HG03558 (cell line): ENCODE data around the gene SGF29.
A peak's percentile ranks its signal among the peaks of the same experiment; 100 is the strongest.
"Not testable (repeated sequence)": the region's sequence is repeated elsewhere in the genome, so short reads cannot be mapped to it uniquely, and the experiment has no call there.

Experiments
- ATAC-seq: cut with Tn5 transposase; IDR thresholded peaks from one replicate; pipeline ENCODE4 v1.9.1; 2021; ENCODE audit warnings: moderate number of reproducible peaks; ENCODE audit not compliant: unreplicated experiment; ENCODE audit errors: extremely low read depth

Gene SGF29

DNA sequence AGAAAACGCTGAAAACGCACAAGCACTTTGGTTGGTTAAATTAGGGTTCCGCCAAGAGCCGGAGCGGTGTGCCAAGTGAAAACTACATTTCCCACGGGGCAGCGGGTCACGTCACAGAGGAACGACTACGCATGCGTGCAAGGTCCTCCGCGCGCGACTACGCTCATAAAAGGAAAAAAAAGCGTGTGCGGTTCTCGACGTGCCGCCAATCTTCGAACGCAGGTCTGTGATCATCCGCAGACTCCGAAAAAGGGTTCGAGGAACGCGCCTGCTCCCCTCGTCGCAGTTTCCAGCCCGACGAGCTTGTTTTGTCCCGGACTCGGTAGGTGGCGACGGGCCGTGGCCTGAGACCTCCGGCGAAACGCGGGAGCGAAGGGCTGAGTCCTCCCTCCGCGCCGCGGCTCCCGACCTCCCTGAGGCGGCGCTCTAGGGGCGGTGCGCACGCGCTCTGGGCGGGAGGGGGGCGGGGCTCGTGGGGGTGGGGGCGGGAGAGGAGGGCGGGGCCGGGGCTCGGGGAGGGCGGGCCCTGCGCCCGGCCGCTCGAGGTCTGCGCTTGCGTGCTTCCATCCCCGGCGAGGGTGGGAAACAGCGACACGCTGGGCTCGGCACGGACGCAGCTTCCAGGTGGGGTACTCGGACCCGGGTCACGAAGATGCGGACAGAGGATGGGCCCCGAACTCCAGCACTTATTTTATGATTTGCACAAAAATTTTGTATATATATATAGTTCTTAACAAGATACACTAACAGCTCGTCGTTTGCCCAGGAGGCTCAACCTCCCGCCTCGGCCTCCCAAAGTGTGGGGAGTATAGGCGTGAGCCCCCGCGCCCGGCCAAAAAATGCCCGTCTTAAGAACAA is at the start of gene SGF29:
TSS of gene SGF29 (plus strand) at position 145 of the 858 bp plus-strand sequence. CDS start 27,150 bp downstream, outside the sequence.
- peak; percentile 43 for ATAC-seq

DNA sequence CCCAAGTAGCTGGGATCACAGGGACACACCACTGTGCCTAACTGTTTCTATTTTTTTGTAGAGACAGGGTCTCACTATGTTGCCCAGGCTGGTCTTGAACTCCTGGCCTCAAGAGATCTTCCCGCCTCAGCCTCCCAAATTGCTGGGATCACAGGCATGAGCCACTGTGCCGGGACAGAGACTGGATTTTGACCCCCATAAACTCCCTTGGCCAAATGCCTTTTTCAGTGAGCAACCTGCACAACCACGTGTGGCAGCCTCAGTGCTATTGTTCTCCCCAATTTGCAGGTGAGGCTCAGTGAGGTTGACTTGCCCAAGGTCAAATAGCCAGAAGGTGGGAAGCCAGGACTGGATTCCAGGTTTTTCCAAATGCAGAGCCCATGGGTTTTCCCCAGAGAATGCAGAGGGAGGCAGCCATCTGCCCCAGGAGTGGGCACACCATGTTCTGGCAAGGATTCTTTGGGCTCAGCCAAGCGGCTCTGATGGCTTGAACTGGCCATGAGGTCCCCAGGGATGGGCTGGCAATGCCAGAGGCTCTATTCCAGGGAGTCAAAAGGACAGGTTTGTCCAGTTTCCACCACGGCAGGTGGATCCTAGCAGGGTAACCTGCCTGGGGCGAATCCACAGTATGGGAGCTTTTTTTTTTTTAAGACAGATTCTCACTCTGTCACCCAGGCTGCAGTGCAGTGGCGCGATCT is 48.9 kb upstream of the SGF29 start:
- no peak for ATAC-seq

DNA sequence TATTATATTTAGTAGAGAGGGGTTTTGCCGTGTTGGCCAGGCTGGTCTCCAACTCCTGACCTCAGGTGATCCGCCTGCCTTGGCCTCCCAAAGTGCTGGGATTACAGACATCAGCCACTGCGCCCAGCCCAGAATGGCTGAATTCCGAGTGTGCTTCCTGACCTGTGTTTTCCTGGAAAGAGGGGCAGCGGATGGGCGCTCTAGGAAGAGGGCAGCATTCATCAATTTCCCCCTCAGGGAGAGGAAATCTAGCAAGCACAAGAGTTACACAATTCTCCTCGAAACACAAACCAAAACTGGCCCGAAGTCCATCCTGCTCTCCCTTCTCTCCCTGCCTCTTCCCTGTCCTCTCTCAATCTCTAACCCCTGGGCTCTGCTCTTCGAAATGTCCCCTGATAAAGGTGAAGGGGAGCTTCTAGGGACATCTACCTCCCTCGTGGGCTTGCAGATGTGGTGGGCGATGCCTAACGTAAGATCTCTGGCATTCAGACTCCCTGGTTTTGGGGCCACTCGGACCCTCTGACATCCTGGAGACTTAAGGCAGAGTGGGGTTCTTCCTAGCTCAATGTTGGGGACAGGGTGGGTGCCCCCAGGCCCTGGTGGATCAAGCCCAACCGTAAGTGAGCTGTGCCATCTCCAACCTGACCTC is 48.1 kb upstream of the SGF29 start:
- ATAC-seq, result no peak

DNA sequence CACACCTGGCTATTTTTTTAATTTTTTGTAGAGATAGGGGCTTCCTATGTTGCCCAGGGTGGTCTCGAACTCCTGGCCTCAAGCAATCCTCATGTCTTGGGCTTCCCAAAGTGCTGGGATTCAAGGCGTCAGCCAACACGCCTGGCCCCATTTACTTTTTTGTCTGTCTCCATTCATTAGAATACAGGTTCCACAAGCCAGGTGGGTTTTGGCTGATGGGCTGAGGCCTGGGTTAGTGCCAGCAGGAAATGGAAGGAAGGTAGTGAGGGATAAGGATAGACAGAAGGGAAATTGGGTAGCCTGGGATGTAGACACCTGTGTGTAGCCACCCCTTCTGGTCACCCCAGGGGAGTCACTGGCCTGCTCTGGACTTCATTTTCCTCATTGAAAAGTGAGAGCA is 42.7 kb upstream of the SGF29 start:
- ATAC-seq, result no peak

DNA sequence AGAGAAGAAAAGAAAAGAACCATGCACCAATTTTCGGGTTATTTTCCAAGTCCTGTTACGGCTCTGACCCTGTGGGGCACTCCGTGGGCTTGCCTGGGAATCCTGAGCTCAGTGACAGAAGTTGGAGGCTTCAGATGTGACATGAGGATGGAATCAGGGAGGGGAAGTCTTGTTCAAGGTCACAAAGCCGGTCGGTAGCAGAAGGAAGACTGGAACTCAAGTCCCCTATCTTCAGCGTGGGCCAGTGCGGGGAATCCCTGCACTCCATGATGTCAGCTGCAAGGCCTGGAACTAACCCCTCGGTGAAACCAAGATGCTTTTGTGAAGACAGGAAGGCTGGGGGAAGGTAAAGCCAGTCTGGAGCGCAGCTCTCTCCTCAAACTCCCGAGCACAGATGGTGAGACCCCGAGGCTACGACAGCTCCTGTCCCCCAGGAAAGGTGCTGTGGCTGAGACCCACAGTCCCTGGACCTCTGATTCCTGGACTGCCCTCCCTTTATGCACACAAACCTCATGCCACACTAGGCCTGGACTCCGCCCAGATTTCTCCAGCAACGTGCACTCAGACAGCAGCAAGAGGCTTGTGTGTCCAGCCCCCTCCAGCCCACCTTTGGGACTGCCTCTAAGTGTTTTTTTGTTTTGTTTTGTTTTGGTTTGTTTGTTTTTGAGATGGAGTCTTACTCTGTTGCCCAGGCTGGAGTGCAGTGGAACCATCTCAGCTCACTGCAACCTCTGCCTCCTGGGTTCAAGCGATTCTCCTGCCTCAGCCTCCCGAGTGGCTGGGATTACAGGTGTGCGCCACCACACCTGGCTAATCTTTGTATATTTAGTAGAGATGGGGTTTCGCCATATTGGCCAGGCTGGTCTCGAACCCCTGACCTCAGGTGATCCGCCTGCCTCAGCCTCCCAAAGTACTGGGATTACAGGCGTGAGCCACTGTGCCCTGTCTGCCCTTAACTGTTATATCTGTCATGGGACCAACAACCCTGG is 41.6 kb upstream of the SGF29 start:
- ATAC-seq, result no peak

DNA sequence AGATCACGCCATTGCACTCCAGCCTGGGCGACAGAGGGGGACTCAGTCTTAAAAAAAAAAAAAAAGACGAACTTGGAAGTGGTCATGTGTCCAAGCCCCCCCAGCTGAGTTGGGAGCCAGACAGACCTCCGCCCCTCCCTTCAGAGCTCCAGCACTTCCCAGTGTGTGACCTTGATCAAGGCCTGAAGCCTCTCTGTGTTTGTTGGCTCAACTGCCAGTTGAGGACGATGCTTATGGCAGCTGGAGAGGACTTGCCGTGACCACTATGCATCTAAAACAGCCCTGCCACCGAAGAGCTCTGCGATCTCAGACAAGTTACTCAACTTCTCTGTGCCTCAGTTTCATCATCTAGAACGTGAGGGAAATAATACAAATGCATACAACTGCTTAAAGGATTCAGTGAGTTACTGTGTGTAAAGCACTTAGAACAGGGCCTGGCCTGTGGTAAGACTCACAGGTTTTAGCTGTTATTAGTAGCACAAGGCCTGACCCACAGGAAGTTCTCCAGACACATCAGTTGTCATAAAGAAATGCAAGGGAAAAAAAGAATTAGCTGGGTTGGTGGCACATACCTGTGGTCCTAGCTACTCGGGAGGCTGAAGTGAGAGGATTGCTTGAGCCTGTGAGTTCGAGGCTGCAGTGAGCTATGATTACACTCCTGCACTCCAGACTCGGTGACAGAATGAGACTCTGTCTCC is 40.1 kb upstream of the SGF29 start:
- ATAC-seq, result no peak

DNA sequence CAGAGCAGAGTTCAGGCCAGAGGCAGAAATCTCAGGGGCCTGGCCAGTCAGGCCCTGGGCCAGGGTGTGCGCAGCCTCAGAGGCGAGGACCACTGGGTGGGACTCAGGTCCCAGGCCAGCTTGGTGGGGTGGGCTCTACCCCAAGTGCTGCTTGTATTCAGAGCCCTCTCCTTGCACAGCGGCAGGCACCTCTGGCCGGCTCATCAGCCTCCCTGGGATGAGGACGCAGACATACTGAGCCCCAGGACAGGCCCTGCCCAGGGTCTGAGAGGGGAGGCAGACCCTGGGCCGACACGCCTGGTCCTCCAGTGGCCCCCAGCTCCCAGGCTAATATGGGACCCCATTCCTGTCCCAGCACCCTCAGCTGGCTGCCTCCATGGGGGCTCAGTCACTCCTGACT is 39.5 kb upstream of the SGF29 start:
- no peak for ATAC-seq

DNA sequence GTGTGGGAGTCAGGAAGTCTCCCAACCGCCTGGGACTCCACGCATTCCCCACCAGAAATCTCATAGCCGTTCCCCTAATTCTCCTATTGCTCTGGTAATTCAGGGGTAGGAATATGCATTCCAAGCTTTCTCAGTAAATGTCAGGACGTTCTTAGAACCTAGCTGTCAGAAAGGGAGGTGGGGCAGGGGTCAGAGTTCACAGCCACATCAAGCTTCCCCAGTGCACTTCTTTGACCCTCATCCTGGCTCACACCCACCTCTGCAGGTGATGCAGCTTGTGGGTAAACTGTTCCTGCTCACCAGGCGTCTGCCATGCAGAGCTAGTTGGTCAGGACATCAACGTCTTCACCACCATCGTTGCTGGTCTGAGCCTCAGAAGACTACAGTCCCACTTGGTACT is 33.0 kb upstream of the SGF29 start:
- no peak for ATAC-seq

DNA sequence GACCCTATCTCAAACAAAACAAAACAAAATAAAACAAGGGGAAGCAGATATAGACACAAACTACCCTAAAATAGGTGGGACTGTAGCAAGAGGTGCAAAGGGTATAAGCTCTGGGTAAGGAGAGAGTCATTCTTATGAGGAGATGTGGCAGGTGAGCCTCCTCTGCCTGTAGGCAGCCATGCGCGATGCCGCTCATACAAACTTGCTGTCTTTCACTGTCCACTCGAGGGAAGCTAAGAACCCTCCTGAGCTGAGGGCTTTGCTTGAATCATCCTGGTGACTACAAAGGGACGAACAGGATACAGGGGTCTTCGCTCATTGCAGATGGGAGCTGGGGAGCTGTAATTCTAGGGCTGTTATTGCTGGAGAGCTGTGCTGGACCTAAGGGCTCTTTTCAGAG is 32.3 kb upstream of the SGF29 start:
- no peak for ATAC-seq

DNA sequence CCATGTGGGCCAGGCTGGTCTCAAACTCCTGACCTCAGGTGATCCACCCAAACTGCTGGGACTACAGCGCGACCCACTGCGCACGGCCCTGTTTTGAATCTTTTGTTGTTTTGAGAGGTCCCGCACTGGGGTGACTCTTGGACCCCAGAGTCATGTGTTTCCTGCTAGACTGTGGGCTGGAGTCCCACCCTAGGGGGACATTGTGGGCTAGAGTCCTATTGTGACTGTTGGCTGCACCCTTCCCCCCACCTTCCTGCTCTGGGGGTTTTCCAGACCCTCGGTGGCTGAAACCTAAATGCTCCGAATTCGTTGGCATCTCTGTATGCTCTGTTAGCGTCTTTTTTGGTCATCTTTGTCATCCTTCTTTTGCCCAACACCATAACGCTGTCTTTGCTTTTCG is 30.9 kb upstream of the SGF29 start:
- ATAC-seq, result no peak

DNA sequence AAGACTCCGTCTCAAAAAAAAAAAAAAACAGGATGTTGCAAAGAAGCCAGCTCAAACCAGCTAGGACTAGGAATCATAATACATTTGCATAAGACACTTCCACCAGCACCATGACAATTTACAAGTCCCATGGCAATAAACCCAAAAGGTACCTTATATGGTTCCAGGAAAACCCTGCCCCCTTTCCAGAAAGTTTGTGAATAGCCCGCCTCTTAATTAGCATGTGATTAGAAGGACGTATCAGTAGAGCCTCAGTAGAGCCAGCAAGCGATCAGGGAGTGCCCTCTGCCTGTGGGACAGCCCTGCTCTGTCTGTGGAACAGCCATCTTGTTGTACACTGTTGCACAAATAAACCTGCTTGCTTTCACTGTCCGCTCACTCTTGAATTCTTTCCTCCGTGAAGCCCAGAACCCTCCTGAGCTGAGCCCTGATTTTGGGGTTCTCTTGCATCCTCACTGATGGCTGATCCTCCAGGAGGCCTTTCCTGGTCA is 29.0 kb upstream of the SGF29 start:
- ATAC-seq, result no peak

DNA sequence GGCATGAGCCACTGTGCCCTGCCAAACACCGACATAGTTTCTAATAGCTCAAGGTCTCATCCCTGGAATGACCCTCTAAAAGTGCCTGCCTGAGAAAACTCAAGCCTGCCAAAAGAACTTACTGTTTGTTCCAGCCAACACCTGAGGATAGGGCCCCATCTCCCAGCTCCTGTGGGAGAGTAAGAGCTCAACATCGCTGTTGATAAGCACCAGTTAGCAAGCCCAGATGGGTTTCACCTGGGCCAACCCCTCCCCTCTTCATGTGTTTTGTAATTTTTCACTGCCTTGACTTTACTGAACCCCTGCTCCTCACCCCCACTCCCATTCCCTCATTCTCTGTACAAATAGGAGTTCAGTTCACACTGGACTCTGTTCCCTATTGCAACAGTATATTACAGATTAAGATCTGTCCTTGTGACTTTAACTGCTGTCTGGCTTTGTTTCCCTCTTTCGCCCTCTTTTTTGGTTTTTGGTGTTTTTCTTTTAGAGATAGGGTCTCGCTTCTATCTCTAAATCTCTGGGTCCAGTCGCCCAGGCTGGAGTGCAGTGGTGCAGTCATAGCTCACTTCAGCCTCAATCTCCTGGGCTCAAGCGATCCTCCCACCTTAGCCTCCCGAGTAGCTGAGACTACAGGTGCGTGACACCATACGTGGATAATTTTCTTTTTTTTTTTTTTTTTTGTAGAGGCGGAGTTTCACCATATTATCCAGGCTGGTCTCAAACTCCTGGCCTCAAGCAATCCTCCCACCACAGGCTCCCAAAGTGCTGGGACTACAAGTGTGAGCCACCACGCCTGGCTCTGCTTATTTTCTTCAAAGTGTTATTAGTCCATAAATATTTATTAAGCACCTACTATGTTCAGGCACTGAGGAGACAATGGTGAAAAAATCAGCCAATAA is 27.3 kb upstream of the SGF29 start:
- no peak for ATAC-seq

DNA sequence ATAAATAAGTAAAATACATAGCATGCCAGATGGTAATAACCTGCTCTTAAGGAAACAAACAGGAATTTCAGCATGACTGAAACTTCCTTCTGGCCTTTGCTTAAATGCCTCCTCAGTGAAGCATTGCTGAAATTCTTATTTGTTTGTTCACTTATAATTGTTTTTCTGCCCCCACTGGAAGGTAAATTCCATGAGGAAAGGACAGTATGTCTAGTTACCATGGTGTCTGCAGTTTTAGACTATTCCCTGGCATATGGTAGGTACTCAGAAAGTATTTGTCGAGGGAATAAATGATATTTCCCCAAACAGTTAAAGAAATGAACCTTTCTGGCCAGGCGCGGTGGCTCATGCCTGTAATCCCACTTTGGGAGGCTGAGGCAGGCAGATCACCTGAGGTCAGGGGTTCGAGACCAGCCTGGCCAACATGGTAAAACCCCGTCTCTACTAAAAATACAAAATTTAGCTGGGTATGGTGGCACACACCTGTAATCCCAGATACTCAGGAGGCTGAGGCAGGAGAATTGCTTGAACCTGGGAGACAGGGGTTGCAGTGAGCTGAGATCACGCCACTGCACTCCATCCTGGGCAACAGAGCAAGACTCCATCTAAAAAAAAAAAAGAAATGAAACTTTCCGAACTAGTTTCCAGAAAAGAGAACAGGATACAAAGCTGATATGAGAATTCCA is 26.5 kb upstream of the SGF29 start:
- ATAC-seq, result not testable (repeated sequence)

DNA sequence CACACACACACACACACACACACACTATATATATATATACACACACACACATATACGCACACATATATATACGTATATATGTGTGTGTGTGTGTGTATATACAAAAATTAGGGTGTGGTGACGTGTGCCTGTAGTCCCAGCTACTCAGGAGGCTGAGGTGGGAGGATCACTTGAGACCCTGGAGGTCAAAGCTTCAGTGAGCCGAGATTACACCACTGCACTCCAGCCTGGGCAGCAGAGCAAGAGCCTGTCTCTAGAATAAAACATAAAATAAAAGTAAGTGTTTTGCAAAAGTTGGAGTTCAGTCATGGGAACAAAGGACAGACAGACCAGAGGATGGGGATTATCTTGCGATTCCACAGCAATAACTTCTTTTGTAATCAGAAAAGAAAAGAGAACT is 25.7 kb upstream of the SGF29 start:
- no peak for ATAC-seq

DNA sequence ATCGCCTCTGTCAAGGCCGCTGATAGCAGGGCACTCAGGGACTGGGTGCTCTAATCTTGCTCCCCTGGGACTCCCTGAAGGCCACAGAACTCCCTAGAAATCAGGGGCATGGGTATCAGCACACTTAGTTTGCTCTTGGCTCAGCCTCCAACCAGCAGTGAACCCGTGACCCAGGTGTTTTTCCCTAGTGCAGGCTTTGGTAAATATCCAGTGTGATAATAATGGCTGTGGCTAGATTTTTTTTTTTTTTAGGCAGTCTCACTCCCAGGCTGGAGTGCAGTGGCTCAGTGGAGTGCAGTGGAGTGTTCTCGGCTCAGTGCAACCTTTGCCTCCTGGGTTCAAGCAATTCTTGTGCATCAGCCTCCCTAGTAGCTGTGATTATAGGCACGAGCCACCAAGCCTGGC is 25.3 kb upstream of the SGF29 start:
- ATAC-seq, result no peak

DNA sequence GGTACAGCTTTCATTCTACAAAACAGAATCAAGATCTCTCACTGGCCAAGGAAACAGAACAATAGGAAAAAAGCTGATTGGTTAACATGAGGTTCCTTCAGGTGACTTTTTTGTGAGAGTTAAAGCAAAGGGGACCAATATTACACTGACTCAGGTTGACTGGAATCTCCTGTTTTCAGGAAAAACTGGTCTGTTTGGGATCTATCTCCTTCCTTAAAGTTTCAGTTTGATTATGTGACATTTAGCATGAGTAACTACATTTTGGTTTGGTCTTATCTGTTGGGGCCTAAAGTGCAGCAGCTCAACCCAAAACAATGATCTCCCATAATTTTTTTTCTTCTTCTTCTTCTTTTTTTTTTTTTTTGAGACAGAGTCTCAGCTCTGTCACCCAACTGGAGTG is 24.6 kb upstream of the SGF29 start:
- no peak for ATAC-seq

DNA sequence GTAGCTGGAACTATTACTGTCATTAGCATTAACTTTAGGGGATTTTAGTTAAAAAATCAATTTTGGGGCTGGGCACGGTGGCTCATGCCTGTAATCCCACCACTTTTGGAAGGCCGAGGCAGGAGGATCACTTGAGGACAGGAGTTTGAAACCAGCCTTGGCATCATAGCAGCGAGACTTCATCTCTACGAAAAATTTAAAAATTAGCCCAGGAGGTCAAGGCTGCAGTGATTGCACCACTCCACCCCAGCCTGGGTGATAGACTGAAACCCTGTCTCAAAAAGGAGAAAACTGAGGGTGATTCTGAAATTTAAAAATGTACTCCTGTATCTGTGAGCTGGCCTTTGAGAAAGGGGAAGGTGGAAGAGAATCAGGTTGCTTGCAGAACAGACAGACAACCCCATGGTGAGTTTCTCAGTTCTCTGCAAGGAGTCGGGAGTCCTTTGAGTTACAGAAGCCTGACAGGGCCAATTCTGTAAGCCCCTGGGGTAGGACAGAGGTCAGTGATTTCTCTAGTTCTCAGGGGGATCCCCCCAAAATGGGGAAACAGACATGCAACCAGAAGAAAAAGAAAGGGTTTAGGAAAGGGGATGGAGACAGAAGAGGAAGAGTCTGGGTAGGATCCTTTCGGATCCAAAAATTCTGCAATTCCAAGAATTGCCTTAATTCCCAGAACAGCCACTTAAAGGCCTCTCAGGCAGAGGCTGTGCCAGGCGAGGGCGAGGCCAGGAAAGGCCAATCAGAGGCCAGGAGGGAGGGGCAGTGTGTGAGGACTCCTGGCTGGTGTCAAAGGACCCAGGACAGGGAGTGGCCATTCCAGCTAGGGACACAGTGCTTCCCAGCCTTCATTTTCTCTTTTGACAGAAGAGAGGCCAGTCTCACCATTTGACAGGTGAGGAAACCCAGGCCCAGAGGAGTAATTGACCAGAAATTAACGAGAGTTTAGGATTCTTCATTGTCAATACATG is 21.7 kb upstream of the SGF29 start:
- ATAC-seq, result no peak
